ENCODE data around the gene PPM1H. TPM values are rescaled to one million over a fixed set of nuclear protein-coding genes. Genes with fewer than 3 reads are reported as not detected.

Gene PPM1H
- polyA plus RNA-seq, 1 of the 3 experiments (the other 2 are of a cell fraction), result 0.13 TPM

DNA sequence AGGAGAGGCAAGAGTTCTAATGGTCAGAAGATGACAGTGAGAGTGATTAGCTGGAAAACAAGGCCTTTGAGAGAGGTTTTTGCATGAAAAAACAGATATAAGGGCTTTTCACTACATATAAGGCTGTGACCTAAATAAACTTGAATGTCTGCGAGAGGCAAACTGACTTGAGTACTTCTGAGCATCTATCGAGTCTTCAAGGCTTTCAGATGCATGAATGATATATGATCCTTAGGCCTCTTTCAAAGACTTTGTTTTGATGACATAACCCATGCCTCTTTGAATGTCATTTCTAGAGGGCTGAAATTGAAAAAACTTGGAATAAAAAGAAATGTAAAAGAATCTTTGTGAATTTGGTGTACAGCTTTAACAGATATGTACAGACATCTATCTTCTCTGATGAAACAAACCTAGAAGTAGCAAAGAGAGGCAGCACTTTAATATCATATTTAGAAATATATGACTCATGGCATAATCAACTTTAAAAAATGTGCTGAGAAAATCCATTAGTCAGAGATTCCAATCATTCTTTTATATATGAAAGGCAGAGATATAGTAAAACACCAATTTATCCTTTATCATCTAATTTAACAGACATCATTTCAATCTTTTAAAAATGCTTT, 72.6 kb downstream of the PPM1H start (continued):
- 0 out of 2 replicates have a peak, but pooled peaks have one; percentile 41 for TF ChIP-seq MEF2A (IDR thresholded peaks at IDR 0.05; ENCODE audit: borderline replicate concordance, low read depth)
- TF ChIP-seq RAD21 (IDR thresholded peaks at IDR 0.05; ENCODE audit: low read length), result no peak
- no peak for TF ChIP-seq GATA2 (CRISPR knock-in tag; IDR thresholded peaks at IDR 0.05)
- no peak for TF ChIP-seq MXI1 (IDR thresholded peaks at IDR 0.05; ENCODE audit: low read depth, low read length)
- TF ChIP-seq TAF1 (IDR thresholded peaks at IDR 0.05; ENCODE audit: borderline replicate concordance, low read depth, low read length), result no peak
- TF ChIP-seq, protein P1, sequence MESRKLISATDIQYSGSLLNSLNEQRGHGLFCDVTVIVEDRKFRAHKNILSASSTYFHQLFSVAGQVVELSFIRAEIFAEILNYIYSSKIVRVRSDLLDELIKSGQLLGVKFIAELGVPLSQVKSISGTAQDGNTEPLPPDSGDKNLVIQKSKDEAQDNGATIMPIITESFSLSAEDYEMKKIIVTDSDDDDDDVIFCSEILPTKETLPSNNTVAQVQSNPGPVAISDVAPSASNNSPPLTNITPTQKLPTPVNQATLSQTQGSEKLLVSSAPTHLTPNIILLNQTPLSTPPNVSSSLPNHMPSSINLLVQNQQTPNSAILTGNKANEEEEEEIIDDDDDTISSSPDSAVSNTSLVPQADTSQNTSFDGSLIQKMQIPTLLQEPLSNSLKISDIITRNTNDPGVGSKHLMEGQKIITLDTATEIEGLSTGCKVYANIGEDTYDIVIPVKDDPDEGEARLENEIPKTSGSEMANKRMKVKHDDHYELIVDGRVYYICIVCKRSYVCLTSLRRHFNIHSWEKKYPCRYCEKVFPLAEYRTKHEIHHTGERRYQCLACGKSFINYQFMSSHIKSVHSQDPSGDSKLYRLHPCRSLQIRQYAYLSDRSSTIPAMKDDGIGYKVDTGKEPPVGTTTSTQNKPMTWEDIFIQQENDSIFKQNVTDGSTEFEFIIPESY (IDR thresholded peaks at IDR 0.05; ENCODE audit: borderline replicate concordance, low read depth), result no peak
- TF ChIP-seq NFIC (IDR thresholded peaks at IDR 0.05; ENCODE audit: borderline replicate concordance), result peak; percentile 8; the same call in 1 of the 2 replicates
- TF ChIP-seq FOXJ3 (CRISPR knock-in tag; IDR thresholded peaks at IDR 0.05), result no peak

GRCh38 chr12:62861586-62861985, 73.4 kb downstream of the PPM1H start:
- Histone ChIP-seq H4K20me1 (ENCODE audit: insufficient read depth) (no peaks in the 10 kb centered on the region), H3K4me3 (ENCODE audit: low read depth in 2 of 2, low read length in 1 of 2) (no peak overlapping the region), H3K4me1 (ENCODE audit: control insufficient read depth in 1 of 2, insufficient read depth in 2 of 2, low read depth in 1 of 2, low read length in 1 of 2) (peaks cover 0 to 21% of the 10 kb centered on the region in 2 experiments; a peak in 1 of 4 replicates)

More at GRCh38 chr12:62861586-62861985, 73.4 kb downstream of the PPM1H start:
- no peak for DNase-seq
- ChIA-PET CTCF (no interaction called here), POLR2A (no interaction called here)
- peak overlapping the region; percentile 30 for H3K4me2 ChIP-seq
- WGBS (ENCODE audit: low lambda C conversion rate), result 66% methylated on average over 4 of the region's 4 CpGs
- no peaks in the 10 kb centered on the region for H3K79me2 ChIP-seq (ENCODE audit: insufficient read depth)
- no peaks in the 10 kb centered on the region for H3K9me2 ChIP-seq
- TF ChIP-seq CTCF (IDR thresholded peaks at IDR 0.05) (no peak), GABPA (IDR thresholded peaks at IDR 0.05; ENCODE audit: low read depth) (no peak), TAF1 (IDR thresholded peaks at IDR 0.05; ENCODE audit: borderline replicate concordance, low read depth, low read length) (no peak), RFX5 (IDR thresholded peaks at IDR 0.05; ENCODE audit: low read length) (no peak), NRF1 (IDR thresholded peaks at IDR 0.05; ENCODE audit: low read depth, low read length) (no peak), TEAD4 (IDR thresholded peaks at IDR 0.05; ENCODE audit: borderline replicate concordance, insufficient read depth) (no peak), IRF3 (IDR thresholded peaks at IDR 0.05; ENCODE audit: low read depth, low read length) (no peak), FOSL2 (IDR thresholded peaks at IDR 0.05; ENCODE audit: borderline replicate concordance, low read depth) (no peak), YY1 (IDR thresholded peaks at IDR 0.05; ENCODE audit: low read depth) (no peak), ELF1 (IDR thresholded peaks at IDR 0.05) (no peak), RAD21 (IDR thresholded peaks at IDR 0.05; ENCODE audit: low read length) (no peak), MEF2A (IDR thresholded peaks at IDR 0.05; ENCODE audit: borderline replicate concordance, low read depth) (no peak), CHD2 (IDR thresholded peaks at IDR 0.05; ENCODE audit: low read length, partially characterized antibody) (no peak), EZH2phosphoT487 (IDR thresholded peaks at IDR 0.05; ENCODE audit: borderline replicate concordance, low read depth) (no peak), SMC3 (IDR thresholded peaks at IDR 0.05; ENCODE audit: low read depth, low read length) (no peak), POLR2AphosphoS5 (IDR thresholded peaks at IDR 0.05; ENCODE audit: low read depth, low read length) (no peak)
- TF ChIP-seq, protein P2, sequence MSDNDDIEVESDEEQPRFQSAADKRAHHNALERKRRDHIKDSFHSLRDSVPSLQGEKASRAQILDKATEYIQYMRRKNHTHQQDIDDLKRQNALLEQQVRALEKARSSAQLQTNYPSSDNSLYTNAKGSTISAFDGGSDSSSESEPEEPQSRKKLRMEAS (IDR thresholded peaks at IDR 0.05; ENCODE audit: low read depth), result no peak
- TF ChIP-seq, protein P3, sequence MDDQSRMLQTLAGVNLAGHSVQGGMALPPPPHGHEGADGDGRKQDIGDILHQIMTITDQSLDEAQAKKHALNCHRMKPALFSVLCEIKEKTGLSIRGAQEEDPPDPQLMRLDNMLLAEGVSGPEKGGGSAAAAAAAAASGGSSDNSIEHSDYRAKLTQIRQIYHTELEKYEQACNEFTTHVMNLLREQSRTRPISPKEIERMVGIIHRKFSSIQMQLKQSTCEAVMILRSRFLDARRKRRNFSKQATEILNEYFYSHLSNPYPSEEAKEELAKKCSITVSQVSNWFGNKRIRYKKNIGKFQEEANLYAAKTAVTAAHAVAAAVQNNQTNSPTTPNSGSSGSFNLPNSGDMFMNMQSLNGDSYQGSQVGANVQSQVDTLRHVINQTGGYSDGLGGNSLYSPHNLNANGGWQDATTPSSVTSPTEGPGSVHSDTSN (IDR thresholded peaks at IDR 0.05), result no peak
- H3K9me3 ChIP-seq, result no peaks in the 10 kb centered on the region
- no peak overlapping the region for H3K9ac ChIP-seq
- peak overlapping the region; percentile 80 for H2AFZ ChIP-seq (ENCODE audit: low read depth)
- peak overlapping the region in 1 of 2 experiments; percentile 58; a peak in 2 of 4 replicates for H3K27ac ChIP-seq (ENCODE audit: low read depth in 2 of 2, low read length in 1 of 2)
- no peaks in the 10 kb centered on the region for H3K36me3 ChIP-seq (replicated peaks in 1 of 2; ENCODE audit: control insufficient read depth in 1 of 2, insufficient read depth in 2 of 2, low read length in 1 of 2)
- no peaks in the 10 kb centered on the region for H3K27me3 ChIP-seq (ENCODE audit: insufficient read depth)
- H3F3A ChIP-seq (replicated peaks; ENCODE audit: insufficient read depth), result peaks cover 20% of the 10 kb centered on the region
